ENCODE data around the gene LAGE3.

GRCh38 chrX:154515966-154516655, 37.0 kb upstream of the LAGE3 start, which contains the start of gene FAM3A:
- TF ChIP-seq CTCF (conservative IDR thresholded peaks at IDR 0.05; ENCODE audit: low read length) (no peak), EZH2phosphoT487 (IDR thresholded peaks at IDR 0.05; ENCODE audit: borderline replicate concordance) (no peak)

Measured in Loucy (cell line).